NOMO-1 treated with DMSO at 0.1 percent for 48 hours (cell line): ENCODE results near the gene DOC2B.
"Not testable (repeated sequence)": the region's sequence is repeated elsewhere in the genome, so short reads cannot be mapped to it uniquely, and the experiment has no call there.

Source experiments
- DNase-seq: peaks from one replicate; lab custom pipeline; 2025; ENCODE audit not compliant: unreplicated experiment; lab: John Stamatoyannopoulos, UW

Gene DOC2B

DNA sequence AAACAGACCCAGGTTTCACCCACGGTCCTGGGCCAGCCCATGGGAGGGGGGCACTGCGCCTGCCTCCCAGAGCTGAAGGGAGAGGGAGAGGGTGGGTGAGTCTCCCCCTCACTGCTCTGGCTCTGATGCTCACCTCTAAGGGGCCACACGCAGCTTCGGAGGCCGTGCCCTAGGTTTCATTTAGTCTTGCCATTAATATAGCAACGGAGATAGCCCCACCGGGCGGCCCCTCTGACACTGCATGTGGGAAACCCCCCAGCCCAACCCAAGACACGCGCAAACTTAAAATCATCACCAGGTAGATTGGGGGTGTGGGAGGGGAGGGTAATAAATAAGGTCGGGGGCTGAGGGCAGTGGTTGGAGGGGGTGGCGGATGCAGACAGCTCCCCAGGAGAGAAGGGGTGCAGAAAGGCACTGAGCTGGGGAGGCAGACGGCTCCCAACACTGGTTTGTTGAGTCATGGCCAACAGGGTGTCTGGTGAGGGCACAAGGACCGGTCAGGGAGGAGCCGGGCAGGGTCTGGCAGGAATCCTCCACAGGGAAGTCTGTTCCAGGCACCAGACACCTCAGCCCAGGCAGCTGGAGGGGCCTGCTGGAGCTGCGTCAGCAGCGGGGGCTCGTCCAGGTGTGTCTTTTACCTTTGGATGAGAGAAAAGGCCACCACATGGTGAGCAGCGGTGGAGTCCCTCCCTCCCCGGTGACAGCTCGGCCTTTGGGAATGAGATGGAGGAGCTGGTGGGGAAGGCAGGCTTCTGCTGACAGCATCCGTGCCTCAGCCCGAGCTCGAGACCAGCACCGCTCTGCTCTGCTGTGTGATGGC lies 32.0 kb upstream of the DOC2B start:
- no peak for DNase-seq

- no peak for DNase-seq
These were observed 29.0 kb upstream of the DOC2B start for GRCh38 chr17:210402-210801.

- DNase-seq = no peak
These were observed 27.0 kb upstream of the DOC2B start for GRCh38 chr17:208429-208828.

DNA sequence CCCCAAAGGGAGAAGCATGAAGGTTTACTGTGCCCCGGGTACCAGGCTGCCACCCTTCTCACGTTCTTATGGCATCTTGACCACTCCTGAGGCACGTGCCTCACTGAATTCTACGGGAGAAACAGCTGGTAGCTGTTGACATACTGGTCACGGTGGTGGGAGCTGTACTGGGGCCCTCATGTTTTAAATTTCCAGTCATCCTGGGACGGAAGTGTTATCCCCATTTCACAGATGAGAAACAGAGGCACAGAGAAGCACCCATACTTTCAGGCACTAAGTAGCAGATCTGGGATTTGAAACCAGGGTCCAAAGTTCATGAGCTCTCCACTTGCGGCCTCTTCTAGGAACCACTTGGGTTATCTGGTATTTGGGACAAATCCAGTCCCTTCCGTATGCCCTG lies 26.3 kb upstream of the DOC2B start:
- DNase-seq = no peak

DNA sequence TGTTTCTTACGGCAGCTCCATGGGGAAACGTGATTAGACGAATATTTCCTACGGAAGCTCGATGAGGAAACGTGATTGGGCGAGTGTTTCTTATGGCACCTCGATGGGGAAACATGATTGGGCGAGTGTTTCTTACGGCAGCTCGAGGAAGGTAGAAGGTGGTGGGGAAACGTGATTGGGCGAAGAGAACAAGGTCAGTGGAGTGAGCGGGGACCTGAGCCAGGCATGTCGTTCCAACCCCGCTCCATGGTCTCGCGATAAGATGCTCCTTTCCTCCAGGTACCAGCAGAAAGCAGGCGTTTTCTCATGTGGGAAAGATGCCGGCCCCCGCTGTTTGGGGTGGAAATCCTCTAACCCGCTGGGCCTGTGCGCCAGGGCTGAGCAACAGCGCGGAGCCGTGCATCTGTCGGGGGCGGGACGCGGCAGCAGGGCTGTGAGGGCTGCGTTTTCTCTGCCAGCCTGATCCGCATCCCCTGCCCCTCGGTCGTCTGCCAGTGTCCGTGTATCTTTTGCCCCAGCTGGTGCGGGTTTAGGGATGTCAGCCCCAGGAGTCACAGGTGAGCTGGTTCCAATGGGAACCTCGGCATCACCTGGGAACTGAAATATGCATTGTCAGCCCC lies 25.6 kb upstream of the DOC2B start:
- DNase-seq = no peak

DNA sequence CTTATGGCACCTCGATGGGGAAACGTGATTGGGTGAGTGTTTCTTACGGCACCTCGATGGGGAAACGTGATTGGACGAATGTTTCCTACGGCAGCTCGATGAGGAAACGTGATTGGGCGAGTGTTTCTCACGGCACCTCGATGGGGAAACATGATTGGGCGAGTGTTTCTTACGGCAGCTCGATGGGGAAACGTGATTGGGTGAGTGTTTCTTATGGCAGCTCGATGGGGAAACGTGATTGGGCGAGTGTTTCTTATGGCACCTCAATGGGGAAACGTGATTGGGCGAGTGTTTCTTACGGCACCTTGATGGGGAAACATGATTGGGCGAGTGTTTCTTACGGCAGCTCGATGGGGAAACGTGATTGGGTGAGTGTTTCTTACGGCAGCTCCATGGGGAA lies 25.0 kb upstream of the DOC2B start:
- DNase-seq = not testable (repeated sequence)

GRCh38 chr17:205817-206216 lies 24.4 kb upstream of the DOC2B start:
- no peak for DNase-seq

DNA sequence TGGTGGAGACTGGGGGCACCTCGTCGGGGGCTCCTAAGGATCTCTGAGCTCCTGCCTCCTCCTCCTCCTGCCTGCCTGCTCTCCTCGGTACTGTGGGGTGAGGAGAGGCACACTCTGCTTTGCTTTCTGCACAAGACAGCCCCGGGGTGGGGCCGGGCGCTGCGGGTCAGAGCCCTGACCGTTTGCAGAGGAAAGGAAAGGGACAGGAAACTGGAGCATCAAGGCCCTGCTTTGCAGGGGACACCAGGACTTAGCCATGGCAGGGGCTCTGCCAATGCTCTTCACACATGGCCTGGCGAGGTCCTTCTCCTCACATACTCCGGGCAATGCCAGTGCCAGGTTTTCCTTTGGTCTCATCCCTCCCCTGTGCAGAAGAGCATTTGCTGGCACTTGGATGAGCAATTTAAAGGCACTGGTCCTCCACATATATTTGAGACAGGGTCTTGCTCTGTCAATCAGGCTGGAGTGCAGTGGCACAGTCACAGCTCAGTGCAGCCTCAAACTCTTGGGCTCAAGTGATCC lies 23.8 kb upstream of the DOC2B start:
- no peak for DNase-seq

DNA sequence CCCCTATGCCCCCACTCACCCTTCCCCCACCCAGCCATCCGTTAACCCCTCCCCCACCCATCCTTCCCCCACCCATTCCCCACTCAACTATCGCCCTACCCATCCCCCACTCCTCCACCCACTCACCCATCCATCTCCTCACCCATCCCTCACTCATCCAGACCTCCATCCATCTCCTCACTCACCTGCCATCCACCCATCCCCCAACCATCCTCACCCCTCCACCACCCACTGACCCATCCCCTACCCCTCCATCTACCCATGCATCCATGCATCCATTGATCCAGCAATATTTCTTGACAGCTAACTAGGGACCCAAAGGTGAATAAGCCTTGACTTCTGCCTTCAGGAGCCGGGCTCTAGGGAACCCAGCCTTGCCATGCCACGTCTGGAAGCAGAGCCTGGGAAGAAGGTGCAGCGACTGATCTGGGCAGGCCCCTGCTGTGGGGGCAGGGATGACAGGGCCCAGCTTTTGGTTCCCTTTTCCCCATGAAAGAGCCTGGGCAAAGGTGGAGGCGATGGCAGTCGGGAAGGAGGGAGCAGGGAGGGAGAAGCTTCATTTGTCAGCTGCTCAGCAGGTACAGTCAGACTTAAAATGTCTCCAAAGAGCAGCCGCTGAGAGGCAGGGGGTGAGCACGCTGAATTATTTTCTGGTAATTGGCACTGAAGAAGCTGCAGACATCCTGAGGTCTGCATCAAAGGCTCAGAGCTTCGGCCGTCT lies 23.1 kb upstream of the DOC2B start:
- DNase-seq = no peak

- no peak for DNase-seq
These were observed 21.1 kb upstream of the DOC2B start for GRCh38 chr17:202501-202951.

- not testable (repeated sequence) for DNase-seq
These were observed 20.3 kb upstream of the DOC2B start for GRCh38 chr17:201736-202135.

DNA sequence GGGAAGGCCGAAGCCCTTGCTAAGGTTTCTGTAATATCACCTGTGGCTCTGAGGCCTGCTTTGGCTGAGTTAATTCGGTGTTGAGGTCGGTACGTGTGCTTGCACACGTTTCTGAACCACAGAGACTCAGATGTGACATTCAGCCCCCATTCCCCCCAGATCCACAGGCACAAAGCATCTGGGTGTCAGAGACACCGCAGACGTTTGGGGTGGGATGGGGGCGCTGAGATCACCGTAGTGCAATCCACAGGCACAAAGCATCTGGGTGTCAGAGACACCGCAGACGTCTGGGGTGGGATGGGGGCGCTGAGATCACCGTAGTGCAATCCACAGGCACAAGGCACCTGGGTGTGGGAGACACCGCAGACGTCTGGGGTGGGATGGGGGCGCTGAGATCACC lies 19.8 kb upstream of the DOC2B start:
- DNase-seq = not testable (repeated sequence)

DNA sequence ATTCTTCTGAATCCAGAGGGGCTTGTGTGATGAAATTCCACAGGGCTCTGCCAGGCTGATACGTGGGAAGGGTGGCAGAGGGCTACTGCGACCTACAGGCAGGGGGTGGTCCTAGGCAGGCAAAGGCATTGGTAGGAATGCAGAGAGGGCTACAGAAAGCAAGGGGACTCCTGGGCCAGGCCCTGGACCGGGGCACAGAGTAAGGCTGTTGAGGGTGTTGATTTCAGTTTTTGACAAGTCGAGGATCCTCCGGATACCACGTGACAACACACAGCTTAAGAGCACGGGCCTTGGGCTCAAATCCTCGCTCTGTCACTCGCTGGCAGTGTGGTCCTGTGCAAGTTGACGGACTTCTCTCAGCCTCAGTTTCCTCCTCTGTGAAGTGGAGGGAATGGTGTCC lies 19.1 kb upstream of the DOC2B start:
- DNase-seq = no peak

DNA sequence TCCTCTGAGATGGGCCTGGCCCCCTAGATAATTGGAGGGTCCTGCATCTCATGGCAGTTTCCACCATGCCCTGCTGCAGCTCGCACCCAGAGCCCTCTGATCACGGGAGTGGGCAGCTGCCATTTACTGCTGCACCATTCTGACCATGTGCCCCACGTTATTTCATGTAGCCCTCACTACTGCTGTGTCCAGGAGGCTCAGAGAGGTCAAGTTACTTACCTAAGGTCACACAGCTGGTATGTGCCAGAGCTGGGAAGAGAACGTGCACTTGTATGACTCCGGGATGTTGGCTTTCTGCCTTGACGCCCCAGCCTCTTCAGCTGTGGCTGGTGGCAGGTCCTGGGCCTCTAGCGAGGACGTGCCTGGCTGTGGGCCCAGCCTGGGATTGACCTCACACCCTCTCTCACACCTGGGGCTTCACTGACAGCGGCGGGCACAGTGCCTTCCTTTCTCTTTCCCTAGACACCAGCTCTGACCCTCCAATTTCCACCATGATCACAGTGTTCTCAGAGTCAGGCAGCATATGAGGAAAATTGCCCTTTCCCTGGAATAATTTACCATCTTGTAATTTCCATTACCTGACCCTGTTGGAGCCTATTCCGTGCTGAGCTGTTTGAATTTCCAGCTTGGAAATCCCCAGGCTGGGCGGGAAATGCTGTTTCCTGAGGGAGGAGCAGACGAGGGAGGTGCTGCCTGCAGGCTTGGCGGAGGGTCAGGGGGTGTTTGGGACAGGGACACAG lies 18.5 kb upstream of the DOC2B start:
- no peak for DNase-seq

- no peak for DNase-seq
These were observed 17.7 kb upstream of the DOC2B start for GRCh38 chr17:199191-199604.

- DNase-seq = not testable (repeated sequence)
These were observed 16.8 kb upstream of the DOC2B start for GRCh38 chr17:198225-198624.

GRCh38 chr17:197352-197751 lies 15.9 kb upstream of the DOC2B start:
- DNase-seq = no peak

GRCh38 chr17:194828-195602 lies 13.6 kb upstream of the DOC2B start:
- no peak for DNase-seq

DNA sequence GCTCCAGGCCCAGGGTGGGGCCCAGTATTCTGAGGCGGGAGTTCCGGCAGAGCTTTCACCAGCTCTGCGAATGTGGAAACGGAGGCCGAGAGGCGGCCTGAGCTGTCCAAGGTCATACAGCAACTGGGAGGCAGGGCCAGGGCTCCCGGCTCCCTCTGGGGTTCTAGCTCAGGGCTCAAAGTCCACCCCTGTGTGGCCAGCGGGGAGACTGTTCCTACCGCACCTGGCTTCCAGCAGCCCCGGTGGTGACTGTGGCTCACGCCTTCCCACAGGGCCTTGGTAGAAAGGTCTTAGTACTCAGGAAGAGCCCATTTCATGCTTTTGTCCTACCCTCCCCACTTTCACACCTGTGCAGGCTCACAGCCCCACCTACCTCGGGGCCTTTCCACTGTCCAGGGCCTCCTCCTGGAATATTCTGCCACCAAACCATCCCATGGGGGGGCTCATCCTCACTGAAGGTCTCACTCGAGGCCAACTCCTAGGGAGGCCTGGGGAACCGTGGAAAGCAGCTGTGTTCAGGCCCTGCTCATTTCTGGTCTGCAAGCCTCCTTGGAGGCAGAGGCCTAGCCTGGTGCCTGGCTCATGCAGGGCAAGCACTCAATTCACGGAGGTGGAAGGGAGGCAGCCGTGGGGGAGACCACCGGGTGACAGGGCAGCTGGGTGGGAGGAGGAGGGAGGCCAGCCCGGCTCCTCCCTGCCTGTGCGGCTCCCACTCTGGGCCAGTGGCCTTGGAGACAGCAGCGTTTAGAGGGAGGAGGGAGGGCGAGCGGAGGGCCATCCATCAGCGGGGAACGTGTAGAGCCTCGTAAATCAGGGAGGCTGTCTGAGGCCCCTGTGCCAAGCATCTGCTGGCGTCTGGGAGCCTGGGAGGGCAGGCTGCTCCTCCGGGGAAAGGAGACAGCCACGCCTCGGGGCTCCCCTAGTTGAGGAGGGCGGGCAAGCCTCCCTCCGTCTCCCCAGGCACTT lies 12.7 kb upstream of the DOC2B start:
- DNase-seq = no peak
